Thymus (tissue), 11 donors: ENCODE results near the gene ABI3BP. TPM values are rescaled to one million over a fixed set of nuclear protein-coding genes. Genes with fewer than 3 reads are reported as not detected.

Experiments used
- DNase-seq, 9 donors: peaks; one replicate each; pipeline ENCODE4 v3.0.0-alpha.2; 2013; ENCODE audit warnings: low spot score in 9 of 9, low read depth in 6 of 9, missing footprints in 1 of 9
- H3K27ac ChIP-seq, 2 donors: one replicate each; pipeline ENCODE4 v1.5.1; 2013; ENCODE audit warnings: control low read depth in 1 of 2, low read depth in 1 of 2, low read length in 1 of 2, mild to moderate bottlenecking in 1 of 2, moderate library complexity in 1 of 2
- H3K27me3 ChIP-seq, 2 donors: one replicate each; pipeline ENCODE4 v1.5.1; 2013; ENCODE audit warnings: low read length in 1 of 2; ENCODE audit not compliant: control insufficient read depth in 2 of 2, insufficient read depth in 1 of 2
- H3K36me3 ChIP-seq, 2 donors: one replicate each; pipeline ENCODE4 v1.5.1; 2013; ENCODE audit warnings: low read length in 1 of 2, mild to moderate bottlenecking in 1 of 2, moderate library complexity in 1 of 2; ENCODE audit not compliant: control insufficient read depth in 2 of 2, insufficient read depth in 2 of 2
- H3K4me1 ChIP-seq, 2 donors: one replicate each; pipeline ENCODE4 v1.5.1; 2013; ENCODE audit warnings: low read length in 2 of 2; ENCODE audit not compliant: control insufficient read depth in 2 of 2, insufficient read depth in 2 of 2
- H3K4me3 ChIP-seq, 2 donors: one replicate each; pipeline ENCODE4 v1.5.1; 2013; ENCODE audit warnings: low read length in 2 of 2, control low read depth in 1 of 2, mild to moderate bottlenecking in 1 of 2
- H3K9me3 ChIP-seq, 2 donors: one replicate each; pipeline ENCODE4 v1.5.1; 2013; ENCODE audit warnings: low read length in 1 of 2, mild to moderate bottlenecking in 1 of 2; ENCODE audit not compliant: control insufficient read depth in 2 of 2, insufficient read depth in 1 of 2
- WGBS: extraction: QIAGEN DNeasy Blood & Tissue Kit; methylation state at CpG from one replicate; pipeline ENCODE4 v1.1.7; 2013; 5-methylcytosine and 5-hydroxymethylcytosine counted together
- polyA plus RNA-seq: library from polyadenylated mRNA; stranded (reverse); fragments of 200-250 nt; gene quantifications from one replicate; pipeline ENCODE4 v1.2.3, GENCODE V29; 2013
- total RNA-seq: library from RNA; stranded (reverse); fragments of 120-200 nt; gene quantifications from one replicate; pipeline ENCODE4 v1.2.4, GENCODE V29; 2013
- donor health status: healthy.

Gene ABI3BP
- total and polyA plus RNA-seq, 2 donors: 0.80 to 5.7 TPM

DNA sequence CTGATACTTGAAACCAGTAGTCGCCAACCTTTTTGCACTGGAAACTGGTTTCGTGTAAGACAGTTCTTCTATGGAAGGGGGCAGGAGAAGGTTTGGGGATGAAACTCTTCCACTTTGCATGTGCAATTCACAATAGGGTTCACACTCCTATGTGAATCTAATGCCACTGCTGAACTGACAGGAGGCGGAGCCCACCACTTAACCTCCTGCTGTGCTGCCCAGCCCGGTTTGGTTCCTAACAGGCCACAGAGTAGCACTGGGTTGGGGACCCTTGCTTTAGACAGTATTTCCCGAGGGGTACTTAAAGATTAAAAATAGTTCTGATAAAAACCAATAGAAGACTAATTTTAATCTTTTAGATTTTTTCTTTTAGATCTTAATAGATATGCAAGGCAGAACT, 272.8 kb downstream of the ABI3BP start:
- Histone ChIP-seq H3K36me3 (peaks cover 9 to 37% of the 10 kb centered on the region in 2 donors), H3K4me3 (no peak overlapping the region), H3K4me1 (no peaks in the 10 kb centered on the region), H3K27me3 (no peaks in the 10 kb centered on the region), H3K27ac (no peak overlapping the region), H3K9me3 (no peaks in the 10 kb centered on the region)
- 98% methylated on average over 5 of the region's 5 CpGs for WGBS
- no peak for DNase-seq

DNA sequence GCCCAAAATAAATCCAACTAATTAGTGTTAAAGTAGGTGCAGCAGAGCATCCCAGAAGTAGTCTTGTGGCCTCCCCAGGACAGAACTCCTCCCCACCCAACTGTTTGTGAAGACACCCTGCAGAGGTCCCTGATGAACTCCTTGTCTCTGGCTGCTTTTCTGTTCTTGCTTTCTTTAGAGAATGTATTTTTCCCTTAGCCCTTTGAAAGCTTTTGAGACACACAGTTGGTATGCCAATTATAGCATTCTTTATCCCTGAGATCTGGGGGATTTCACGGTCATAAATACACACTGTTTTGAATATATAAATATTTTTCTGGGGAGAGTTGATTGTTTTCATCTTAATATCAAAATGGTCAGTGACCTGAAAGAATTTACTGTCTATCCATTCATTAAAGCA, 274.1 kb downstream of the ABI3BP start:
- no peak overlapping the region for H3K27ac ChIP-seq
- no peak for DNase-seq
- no peaks in the 10 kb centered on the region for H3K27me3 ChIP-seq
- no peaks in the 10 kb centered on the region for H3K9me3 ChIP-seq
- no peaks in the 10 kb centered on the region for H3K4me1 ChIP-seq
- H3K4me3 ChIP-seq: no peak overlapping the region
- 95% methylated on average over 1 of the region's 1 CpG for WGBS
- H3K36me3 ChIP-seq: peaks cover 15 to 48% of the 10 kb centered on the region in 2 donors

DNA sequence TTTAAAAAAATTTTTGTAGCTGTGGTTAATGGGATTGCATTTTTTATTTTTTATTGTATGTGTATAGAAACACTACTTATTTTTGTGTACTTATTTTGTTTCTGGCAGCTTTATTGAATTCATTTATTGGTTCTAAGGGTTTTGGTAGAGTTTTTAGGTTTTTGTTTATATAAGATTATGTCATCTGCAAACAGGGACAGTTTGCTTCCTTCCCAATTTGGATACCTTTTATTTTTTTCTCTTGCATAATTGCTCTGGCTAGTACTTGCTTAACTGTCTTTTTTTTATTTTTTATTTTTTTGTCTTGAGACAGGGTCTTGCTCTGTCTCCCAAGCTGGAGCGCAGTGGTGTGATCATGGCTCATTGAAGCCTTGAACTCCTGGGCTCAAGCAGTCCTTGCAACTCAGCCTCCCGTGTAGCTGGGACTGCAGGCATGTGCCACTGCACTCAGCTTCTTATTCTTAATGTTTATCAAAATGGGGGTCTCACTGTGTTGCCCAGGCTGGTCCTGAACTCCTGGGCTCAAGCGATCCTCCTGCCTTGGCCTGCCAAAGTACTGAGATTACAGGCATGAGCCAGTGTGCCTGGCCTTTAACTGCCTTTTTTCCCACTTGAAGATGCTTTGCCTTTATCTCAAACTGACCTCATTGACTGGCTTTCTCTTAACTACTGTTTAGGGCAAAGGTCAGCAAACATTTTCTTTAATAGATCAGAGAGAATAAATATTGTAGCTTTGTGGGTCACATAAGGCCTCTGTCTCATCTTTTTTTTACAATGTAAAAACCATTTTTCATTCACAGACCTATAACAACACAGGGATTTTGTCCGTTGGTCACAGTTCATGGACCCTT, 275.4 kb downstream of the ABI3BP start:
- Histone ChIP-seq H3K9me3 (no peaks in the 10 kb centered on the region), H3K27ac (no peak overlapping the region), H3K4me3 (no peak overlapping the region), H3K4me1 (no peaks in the 10 kb centered on the region), H3K36me3 (peaks cover 16 to 49% of the 10 kb centered on the region in 2 donors), H3K27me3 (no peaks in the 10 kb centered on the region)
- WGBS: 97% methylated on average over 4 of the region's 4 CpGs
- DNase-seq: no peak

DNA sequence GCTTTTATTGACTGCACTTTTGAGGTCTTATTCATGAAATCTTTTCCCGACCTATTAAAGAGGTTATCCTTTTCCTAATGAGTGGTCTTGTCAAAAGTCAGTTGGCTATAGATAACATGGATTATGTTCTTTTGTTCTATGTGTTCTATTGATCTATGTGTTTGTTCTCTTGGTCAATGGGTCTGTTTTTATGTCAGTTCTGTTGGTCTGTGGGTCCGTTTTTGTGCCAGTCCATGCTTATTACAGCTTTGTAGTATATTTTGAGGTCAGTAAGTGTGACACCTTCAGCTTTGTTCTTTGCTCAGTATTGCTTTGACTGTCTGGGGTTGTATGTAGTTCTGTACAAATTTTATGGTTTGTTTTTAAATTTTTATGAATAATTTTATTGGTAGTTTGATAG, 276.2 kb downstream of the ABI3BP start:
- WGBS: 94% methylated on average over 2 of the region's 2 CpGs
- no peak overlapping the region for H3K27ac ChIP-seq
- H3K9me3 ChIP-seq: no peaks in the 10 kb centered on the region
- H3K4me3 ChIP-seq: no peak overlapping the region
- H3K27me3 ChIP-seq: no peaks in the 10 kb centered on the region
- H3K4me1 ChIP-seq: no peaks in the 10 kb centered on the region
- peaks cover 16 to 50% of the 10 kb centered on the region in 2 donors for H3K36me3 ChIP-seq
- DNase-seq: no peak

DNA sequence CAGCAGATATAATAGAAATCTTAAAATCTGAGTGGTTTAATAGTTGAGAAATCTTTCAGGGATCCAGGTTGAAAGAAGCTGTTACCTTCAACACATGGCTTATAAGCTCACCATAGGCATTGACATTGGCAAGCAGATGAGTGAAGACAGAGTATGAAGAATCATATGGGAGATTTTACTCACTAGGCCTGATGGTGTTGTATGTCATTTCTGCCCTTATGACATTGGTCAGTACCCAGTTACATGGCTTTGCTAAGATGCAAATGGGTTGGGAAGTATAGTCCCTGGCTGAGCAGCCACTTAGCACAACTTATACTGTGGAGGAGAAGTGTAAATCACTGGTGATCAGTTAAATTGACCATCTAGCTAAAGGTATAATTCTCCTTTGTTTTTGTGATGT, 278.0 kb downstream of the ABI3BP start:
- H3K36me3 ChIP-seq: peaks cover 13 to 43% of the 10 kb centered on the region in 2 donors
- no peak overlapping the region for H3K27ac ChIP-seq
- DNase-seq: no peak
- no peaks in the 10 kb centered on the region for H3K27me3 ChIP-seq
- H3K9me3 ChIP-seq: no peaks in the 10 kb centered on the region
- no peak overlapping the region for H3K4me3 ChIP-seq
- peaks cover 7 to 9% of the 10 kb centered on the region in 2 donors for H3K4me1 ChIP-seq

DNA sequence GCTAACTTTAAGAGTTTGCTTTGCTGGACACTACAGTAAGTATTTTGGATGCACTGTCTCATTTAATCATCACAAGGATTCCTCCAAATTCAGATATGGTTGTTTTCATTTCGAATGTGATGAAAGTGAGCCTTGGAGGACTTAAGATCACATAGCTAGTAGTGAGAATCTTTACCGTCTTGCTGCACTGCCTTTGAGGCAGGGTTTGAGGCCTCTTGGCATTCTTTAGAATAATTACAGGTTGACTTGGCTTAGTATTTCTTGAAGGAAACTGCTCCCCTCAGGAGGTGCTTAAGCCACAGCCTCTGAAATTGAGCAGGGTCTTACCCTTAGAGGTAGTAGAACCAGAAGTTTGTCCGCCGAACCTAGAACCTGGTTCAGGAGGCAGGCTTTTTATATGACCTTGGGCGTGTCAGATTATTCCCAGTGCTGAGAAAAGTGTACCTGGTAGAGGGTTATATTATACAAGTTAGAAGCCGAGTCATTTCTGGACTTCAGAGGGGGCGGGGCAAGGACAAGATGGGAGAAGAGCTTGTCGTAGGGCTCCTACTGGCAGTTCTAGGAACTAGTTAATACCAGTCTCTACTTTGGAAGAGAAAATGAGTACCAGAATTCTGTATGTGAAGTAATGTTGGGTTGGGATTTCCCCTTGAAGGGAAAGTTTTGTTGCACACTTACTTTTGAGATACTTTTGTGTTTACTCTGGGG, 282.8 kb downstream of the ABI3BP start:
- Histone ChIP-seq H3K36me3 (peaks cover 8 to 23% of the 10 kb centered on the region in 2 donors), H3K4me3 (peak overlapping the region; percentile 74 to 98), H3K4me1 (peaks cover 9 to 10% of the 10 kb centered on the region in 2 donors), H3K27me3 (peaks cover 0 to 3% of the 10 kb centered on the region in 2 donors), H3K27ac (peak overlapping the region; percentile 65 to 87), H3K9me3 (no peaks in the 10 kb centered on the region)
- DNase-seq: peak in 7 of 9 donors; percentile 4 to 59 (median 16)
- WGBS: 38% methylated on average over 8 of the region's 8 CpGs

DNA sequence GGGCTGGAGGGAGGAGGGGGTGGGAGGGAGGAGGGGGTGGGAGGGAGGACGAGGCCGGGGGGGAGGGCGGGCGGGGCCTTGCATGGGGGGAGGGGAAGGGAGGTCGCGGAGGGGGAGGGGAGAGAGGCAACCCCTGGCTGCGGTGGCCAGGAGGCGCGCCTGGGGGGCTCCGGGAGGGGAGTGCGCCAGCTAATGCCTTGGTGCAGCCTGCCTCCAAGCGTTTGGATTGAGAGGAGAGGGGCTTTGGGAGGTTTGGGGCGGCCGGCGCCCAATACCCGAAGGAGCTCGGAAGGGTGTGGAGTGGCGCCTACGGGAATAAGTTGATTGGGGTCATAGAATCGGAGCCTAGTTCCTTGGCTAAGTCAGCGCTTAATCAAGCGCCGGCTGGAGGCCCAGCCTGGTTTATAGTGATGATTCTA, 283.4 kb downstream of the ABI3BP start:
- 1% methylated on average over 21 of the region's 23 CpGs for WGBS
- Histone ChIP-seq H3K4me1 (peaks cover 9 to 10% of the 10 kb centered on the region in 2 donors), H3K27me3 (peaks cover 0 to 3% of the 10 kb centered on the region in 2 donors), H3K27ac (peak overlapping the region; percentile 90 to 97), H3K4me3 (peak overlapping the region; percentile 74 to 98), H3K36me3 (peaks cover 3 to 17% of the 10 kb centered on the region in 2 donors), H3K9me3 (no peaks in the 10 kb centered on the region)
- DNase-seq: peak in 8 of 9 donors; percentile 25 to 68 (median 46)

DNA sequence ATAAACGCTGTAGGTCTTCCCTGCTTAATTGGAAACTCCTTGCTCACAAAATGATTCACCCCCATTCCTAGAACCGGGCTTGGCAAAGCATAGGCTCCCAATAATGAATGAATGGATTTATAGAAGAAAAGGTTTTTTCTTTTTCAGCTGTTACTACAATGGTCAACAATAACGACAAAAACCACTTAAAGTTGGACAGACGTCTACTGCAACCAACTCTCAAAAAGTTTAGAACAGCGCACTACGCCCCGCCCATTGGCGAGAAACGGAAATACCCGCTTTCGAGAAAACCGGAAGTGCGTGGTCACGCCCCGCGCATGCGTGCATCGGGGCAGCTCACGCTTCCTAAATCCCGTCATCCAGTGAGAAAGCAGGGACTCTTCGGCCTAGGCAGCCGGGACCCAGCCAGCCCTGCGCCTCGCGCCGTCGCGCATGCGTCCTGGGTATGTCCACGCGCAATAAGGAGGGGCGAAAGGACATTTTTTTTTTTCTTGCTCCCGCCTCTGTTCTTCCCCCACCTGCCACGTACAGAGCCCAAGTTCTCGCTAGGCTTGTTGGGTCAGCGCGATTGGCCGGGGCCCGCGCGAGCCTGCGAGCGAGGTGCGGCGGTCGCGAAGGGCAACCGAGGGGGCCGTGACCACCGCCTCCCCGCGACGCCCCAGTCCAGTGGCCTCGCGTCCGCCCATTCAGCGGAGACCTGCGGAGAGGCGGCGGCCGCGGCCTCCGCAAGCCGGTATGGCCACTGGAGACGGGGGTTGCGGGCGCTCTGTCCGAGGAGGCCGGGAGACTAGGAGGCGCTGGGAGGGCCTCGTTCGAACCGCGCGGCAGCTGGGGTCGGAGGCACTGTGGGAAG, 284.0 kb downstream of the ABI3BP start, which contains the start of gene TFG:
TFG (plus strand) TSS at position 506 of the 853 bp plus-strand sequence. CDS start 4,192 bp downstream, outside the sequence.
- Histone ChIP-seq H3K27ac (peak within 1 kb of the TSS; percentile 90 to 97), H3K27me3 (peaks cover 0 to 3% of the 10 kb centered on the region in 2 donors), H3K9me3 (no peaks in the 10 kb centered on the region), H3K36me3 (peaks cover 2 to 13% of the 10 kb centered on the region in 2 donors), H3K4me3 (peak within 1 kb of the TSS; percentile 74 to 98), H3K4me1 (peaks cover 9 to 10% of the 10 kb centered on the region in 2 donors)
- WGBS: 1% methylated on average over 76 of the region's 76 CpGs
- DNase-seq: peak; percentile 94 to 100 (median 96)
